Measurements from ENCODE around the gene ASTN1. TPM values are rescaled to one million over a fixed set of nuclear protein-coding genes. Genes with fewer than 3 reads are reported as not detected.

The ASTN1 gene
- total RNA-seq, 1 experiment from 2014 or later: not detected

DNA sequence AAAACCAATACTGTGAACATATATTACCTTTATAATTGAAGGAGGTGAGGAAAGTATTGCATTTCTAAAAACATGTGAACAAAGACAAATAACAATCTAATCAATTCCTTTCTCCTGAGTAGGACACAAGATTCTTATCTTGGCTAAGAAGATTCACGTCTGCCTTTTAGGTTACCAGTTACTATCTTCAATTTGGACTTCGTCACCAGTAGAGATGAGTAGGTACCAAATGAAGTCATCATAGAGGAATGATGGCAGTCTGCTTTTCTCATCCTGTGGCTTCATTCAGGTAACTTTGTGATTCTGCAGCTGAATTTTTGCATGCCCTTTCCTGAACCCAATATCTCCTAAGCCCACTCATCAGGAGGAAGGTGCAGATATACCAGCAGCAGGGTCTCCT, 32.4 kb downstream of the ASTN1 start:
- DNase-seq (no peak), ATAC-seq (no peak)
- Histone ChIP-seq H2AFZ (ENCODE audit: low read length) (no peak overlapping the region), H3K9ac (ENCODE audit: low read length) (no peak overlapping the region), H3K36me3 (ENCODE audit: low read depth, low read length) (no peaks in the 10 kb centered on the region), H3K79me2 (ENCODE audit: low read length) (no peaks in the 10 kb centered on the region), H3K4me1 (ENCODE audit: insufficient read depth, low read length) (no peaks in the 10 kb centered on the region), H3K27me3 (ENCODE audit: low read length) (no peaks in the 10 kb centered on the region), H3F3A (ENCODE audit: low read length, unreplicated experiment) (no peaks in the 10 kb centered on the region), H3K27ac (ENCODE audit: low read length) (no peak overlapping the region), H4K20me1 (ENCODE audit: low read length) (no peaks in the 10 kb centered on the region), H3K9me2 (replicated peaks; ENCODE audit: low read length) (no peaks in the 10 kb centered on the region), H3K4me3 (ENCODE audit: low read length) (no peak overlapping the region), H3K9me3 (ENCODE audit: low read length) (no peaks in the 10 kb centered on the region), H3K4me2 (ENCODE audit: low read length) (no peak overlapping the region)
- BruUV-seq (replicated peaks): no TSS peak
- POLR2A ChIA-PET (ENCODE audit: unreplicated experiment): no interaction called here
- TF ChIP-seq EZH2 (IDR thresholded peaks at IDR 0.05; ENCODE audit: low read length, unreplicated experiment): no peak
- TF ChIP-seq, protein P1, sequence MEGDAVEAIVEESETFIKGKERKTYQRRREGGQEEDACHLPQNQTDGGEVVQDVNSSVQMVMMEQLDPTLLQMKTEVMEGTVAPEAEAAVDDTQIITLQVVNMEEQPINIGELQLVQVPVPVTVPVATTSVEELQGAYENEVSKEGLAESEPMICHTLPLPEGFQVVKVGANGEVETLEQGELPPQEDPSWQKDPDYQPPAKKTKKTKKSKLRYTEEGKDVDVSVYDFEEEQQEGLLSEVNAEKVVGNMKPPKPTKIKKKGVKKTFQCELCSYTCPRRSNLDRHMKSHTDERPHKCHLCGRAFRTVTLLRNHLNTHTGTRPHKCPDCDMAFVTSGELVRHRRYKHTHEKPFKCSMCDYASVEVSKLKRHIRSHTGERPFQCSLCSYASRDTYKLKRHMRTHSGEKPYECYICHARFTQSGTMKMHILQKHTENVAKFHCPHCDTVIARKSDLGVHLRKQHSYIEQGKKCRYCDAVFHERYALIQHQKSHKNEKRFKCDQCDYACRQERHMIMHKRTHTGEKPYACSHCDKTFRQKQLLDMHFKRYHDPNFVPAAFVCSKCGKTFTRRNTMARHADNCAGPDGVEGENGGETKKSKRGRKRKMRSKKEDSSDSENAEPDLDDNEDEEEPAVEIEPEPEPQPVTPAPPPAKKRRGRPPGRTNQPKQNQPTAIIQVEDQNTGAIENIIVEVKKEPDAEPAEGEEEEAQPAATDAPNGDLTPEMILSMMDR (conservative IDR thresholded peaks at IDR 0.05; ENCODE audit: low read depth, low read length): no peak
- intact Hi-C loops (cut with micrococcal nuclease): no loop called here
- CTCF ChIA-PET: no interaction called here

DNA sequence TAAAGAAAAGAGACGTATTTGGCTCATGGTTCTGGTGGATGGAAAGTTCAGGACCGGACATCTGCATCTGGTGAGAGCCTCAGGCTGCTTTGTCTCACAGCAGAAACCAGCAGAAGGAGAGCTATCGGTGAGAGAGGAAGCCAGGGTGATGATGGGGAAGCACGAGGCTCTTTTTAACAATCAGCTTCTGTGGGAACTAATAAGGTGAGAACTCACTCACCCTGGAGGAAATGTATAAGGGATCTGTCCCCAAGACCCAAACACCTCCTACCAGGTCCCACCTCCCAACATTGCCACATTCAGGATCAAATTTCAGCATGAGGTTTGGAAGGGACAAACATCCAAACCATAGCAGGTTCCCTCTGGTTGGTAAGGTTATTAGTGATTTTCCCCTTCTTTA, 32.8 kb downstream of the ASTN1 start:
- no peak overlapping the region for H3K4me2 ChIP-seq (ENCODE audit: low read length)
- H3K27ac ChIP-seq (ENCODE audit: low read length): no peak overlapping the region
- no peak for ATAC-seq
- H2AFZ ChIP-seq (ENCODE audit: low read length): no peak overlapping the region
- H3K4me3 ChIP-seq (ENCODE audit: low read length): no peak overlapping the region
- intact Hi-C loops (cut with micrococcal nuclease): no loop called here
- H3F3A ChIP-seq (ENCODE audit: low read length, unreplicated experiment): no peaks in the 10 kb centered on the region
- H3K79me2 ChIP-seq (ENCODE audit: low read length): no peaks in the 10 kb centered on the region
- TF ChIP-seq EZH2 (IDR thresholded peaks at IDR 0.05; ENCODE audit: low read length, unreplicated experiment): no peak
- no peak for TF ChIP-seq EZH2phosphoT487 (IDR thresholded peaks at IDR 0.05; ENCODE audit: borderline replicate concordance, low read length)
- TF ChIP-seq, protein P1 (conservative IDR thresholded peaks at IDR 0.05; ENCODE audit: low read depth, low read length): no peak
- no peaks in the 10 kb centered on the region for H4K20me1 ChIP-seq (ENCODE audit: low read length)
- no peak overlapping the region for H3K9ac ChIP-seq (ENCODE audit: low read length)
- no peaks in the 10 kb centered on the region for H3K9me2 ChIP-seq (replicated peaks; ENCODE audit: low read length)
- no peaks in the 10 kb centered on the region for H3K9me3 ChIP-seq (ENCODE audit: low read length)
- CTCF ChIA-PET: no interaction called here
- no peaks in the 10 kb centered on the region for H3K27me3 ChIP-seq (ENCODE audit: low read length)
- BruUV-seq (replicated peaks): no TSS peak
- no peak for DNase-seq
- H3K36me3 ChIP-seq (ENCODE audit: low read depth, low read length): no peaks in the 10 kb centered on the region
- POLR2A ChIA-PET (ENCODE audit: unreplicated experiment): no interaction called here
- H3K4me1 ChIP-seq (ENCODE audit: insufficient read depth, low read length): no peaks in the 10 kb centered on the region

DNA sequence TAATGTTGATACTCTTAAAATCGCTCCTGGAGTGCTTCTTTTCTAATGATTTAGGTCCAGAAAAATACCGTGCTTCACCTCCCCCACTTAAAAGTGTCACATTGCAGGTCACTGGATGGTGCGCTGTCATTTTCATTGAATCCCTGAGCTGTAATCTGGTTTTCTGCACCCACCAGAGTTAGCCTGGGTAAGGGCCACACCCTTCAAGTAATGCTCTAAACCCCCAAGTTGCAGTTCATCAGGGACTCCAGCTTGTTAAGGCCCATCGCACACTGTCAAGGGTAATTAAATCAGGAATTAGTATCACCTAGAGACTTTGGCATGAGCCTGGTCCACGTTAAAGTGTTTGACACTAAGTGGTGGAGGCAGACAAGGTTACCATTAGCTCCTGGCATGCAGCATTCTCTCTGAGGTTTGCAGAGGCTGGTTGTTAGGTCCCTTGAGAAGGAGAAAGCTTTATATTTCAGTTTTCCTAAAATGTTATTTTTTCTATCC, 34.0 kb downstream of the ASTN1 start:
- ATAC-seq (no peak), DNase-seq (no peak)
- POLR2A ChIA-PET (ENCODE audit: unreplicated experiment): no interaction called here
- CTCF ChIA-PET: no interaction called here
- no peak overlapping the region for H3K27ac ChIP-seq (ENCODE audit: low read length)
- H2AFZ ChIP-seq (ENCODE audit: low read length): no peak overlapping the region
- no peaks in the 10 kb centered on the region for H3K27me3 ChIP-seq (ENCODE audit: low read length)
- H3K4me1 ChIP-seq (ENCODE audit: insufficient read depth, low read length): no peaks in the 10 kb centered on the region
- no TSS peak for BruUV-seq (replicated peaks)
- H3K79me2 ChIP-seq (ENCODE audit: low read length): no peaks in the 10 kb centered on the region
- intact Hi-C loops (cut with micrococcal nuclease): no loop called here
- H3K9me3 ChIP-seq (ENCODE audit: low read length): no peaks in the 10 kb centered on the region
- no peak overlapping the region for H3K4me3 ChIP-seq (ENCODE audit: low read length)
- H3K9me2 ChIP-seq (replicated peaks; ENCODE audit: low read length): no peaks in the 10 kb centered on the region
- H4K20me1 ChIP-seq (ENCODE audit: low read length): no peaks in the 10 kb centered on the region
- no peak overlapping the region for H3K4me2 ChIP-seq (ENCODE audit: low read length)
- no peak overlapping the region for H3K9ac ChIP-seq (ENCODE audit: low read length)
- H3K36me3 ChIP-seq (ENCODE audit: low read depth, low read length): no peaks in the 10 kb centered on the region
- no peaks in the 10 kb centered on the region for H3F3A ChIP-seq (ENCODE audit: low read length, unreplicated experiment)
- TF ChIP-seq EZH2 (IDR thresholded peaks at IDR 0.05; ENCODE audit: low read length, unreplicated experiment) (no peak), EZH2phosphoT487 (IDR thresholded peaks at IDR 0.05; ENCODE audit: borderline replicate concordance, low read length) (no peak)
- TF ChIP-seq, protein P1 (conservative IDR thresholded peaks at IDR 0.05; ENCODE audit: low read depth, low read length): no peak
